GM12873 (cell line): ENCODE measurements around the gene KRT40.

Source experiments
- TF ChIP-seq, protein P1 (sequence below): IDR thresholded peaks from 2 replicates; pipeline ENCODE4 v1.5.1; 2012; ENCODE audit warnings: low read depth, mild to moderate bottlenecking, moderate library complexity, low read length, control low read depth; ENCODE audit not compliant: insufficient read depth; ENCODE audit errors: missing control alignments

The KRT40 gene

DNA sequence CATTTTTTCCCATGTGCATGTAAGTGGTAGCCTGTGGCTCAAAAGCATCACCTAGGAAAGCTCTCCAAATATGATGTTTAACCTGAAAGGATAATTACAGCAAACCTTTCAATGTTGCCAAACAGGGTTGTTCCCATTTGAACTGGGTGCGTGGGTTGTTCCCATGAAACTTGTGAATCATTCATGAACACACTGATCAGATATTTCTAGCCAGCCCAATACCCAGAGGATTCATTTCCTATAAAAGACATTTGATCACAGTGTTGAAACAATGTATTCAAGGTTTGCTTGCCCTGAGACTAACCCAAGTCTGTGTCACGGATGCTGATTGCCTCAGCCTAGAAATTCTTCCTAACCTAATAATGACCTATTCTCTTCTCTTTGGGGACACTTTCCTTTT is 30.2 kb downstream of the KRT40 start:
- TF ChIP-seq, protein P1, sequence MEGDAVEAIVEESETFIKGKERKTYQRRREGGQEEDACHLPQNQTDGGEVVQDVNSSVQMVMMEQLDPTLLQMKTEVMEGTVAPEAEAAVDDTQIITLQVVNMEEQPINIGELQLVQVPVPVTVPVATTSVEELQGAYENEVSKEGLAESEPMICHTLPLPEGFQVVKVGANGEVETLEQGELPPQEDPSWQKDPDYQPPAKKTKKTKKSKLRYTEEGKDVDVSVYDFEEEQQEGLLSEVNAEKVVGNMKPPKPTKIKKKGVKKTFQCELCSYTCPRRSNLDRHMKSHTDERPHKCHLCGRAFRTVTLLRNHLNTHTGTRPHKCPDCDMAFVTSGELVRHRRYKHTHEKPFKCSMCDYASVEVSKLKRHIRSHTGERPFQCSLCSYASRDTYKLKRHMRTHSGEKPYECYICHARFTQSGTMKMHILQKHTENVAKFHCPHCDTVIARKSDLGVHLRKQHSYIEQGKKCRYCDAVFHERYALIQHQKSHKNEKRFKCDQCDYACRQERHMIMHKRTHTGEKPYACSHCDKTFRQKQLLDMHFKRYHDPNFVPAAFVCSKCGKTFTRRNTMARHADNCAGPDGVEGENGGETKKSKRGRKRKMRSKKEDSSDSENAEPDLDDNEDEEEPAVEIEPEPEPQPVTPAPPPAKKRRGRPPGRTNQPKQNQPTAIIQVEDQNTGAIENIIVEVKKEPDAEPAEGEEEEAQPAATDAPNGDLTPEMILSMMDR = no peak

GRCh38 chr17:40952661-40953060 is 31.5 kb downstream of the KRT40 start:
- TF ChIP-seq, protein P1 = no peak

DNA sequence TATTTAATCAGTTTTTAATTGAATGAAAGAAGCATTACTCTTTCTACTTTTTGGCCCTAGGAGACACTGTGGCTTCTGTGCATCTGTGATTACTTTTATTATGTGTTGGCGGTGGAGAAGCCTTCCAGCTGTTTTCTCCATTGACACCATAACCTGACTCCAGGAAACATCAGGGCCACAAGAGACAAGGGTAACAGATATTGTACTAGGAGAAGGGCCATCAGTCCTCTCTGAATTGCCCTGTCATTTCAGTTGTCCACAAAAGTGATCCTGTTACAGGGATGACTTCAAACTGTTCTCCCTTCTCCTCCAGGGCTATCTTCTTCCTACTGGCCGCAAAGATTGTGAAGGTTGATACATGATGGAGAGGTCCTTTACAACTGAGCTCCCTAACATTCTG is 32.0 kb downstream of the KRT40 start:
- TF ChIP-seq, protein P1 = no peak

DNA sequence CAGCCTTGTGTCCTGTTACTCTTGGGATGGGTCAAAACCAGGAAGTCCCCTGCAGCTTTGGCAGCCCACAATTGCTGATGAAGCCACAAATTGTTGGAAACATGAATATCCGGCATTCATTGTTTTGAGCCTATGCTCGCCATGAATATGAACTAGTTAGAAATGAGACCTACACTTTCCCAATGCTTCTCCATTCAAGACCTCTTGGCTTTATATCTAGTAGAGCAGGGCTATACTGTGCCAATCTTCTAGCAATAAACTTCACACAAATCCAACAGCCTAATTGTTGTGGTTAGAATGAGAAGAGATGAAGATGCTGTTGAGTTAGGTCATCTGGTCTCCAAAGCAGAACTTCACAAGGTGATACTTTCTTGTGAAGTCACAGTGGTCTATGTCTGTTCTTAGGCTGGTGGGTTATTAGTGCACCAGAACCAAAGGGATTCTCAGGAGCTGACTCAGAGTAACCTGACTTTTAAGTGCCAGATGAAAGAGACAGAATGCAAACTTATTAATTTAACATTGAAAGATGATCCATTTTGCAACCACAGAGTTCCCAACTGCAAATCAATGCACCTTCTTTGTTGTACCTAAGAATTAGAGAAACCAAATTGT is 33.0 kb downstream of the KRT40 start:
- TF ChIP-seq, protein P1 = no peak

GRCh38 chr17:40950176-40950575 is 34.0 kb downstream of the KRT40 start:
- TF ChIP-seq, protein P1 = no peak

DNA sequence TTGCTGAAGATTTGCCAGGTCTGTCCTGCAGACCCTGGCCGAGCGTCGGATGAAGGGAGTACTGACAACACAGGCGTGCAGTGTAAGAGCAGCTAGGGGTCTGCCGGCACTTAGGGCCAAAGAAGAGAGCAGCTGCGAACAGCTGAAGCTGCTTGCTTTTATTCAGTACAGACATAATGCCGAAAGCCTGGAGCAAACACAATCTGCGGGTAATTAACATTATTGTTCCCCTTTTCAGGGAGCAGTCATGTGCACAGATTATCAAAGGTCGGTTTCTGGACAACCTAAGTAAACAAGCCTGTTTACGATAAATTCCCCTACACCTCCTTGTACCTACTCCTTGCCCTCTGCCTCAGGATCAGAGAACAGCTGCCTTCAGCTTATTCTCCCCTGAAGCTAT is 34.7 kb downstream of the KRT40 start:
- TF ChIP-seq, protein P1 = no peak

- TF ChIP-seq, protein P1 = no peak
Measured at GRCh38 chr17:40947929-40948328, 36.2 kb downstream of the KRT40 start.
